GM12864 (cell line): ENCODE results near the gene DOK6.

Experiments
- DNase-seq: peaks from one replicate; pipeline ENCODE4 v3.0.0-alpha.2; 2011; ENCODE audit warnings: low read depth
- H3K4me3 ChIP-seq: 2 replicates; pipeline ENCODE4 v1.5.1; 2011; ENCODE audit warnings: mild to moderate bottlenecking, low read depth, low read length, control low read depth
- TF ChIP-seq, protein P1 (sequence below): IDR thresholded peaks from 2 replicates; pipeline ENCODE4 v1.5.1; 2011; ENCODE audit warnings: low read depth, mild to moderate bottlenecking, moderate library complexity, low read length, control low read depth, inconsistent platforms; ENCODE audit errors: missing control alignments

Gene DOK6

DNA sequence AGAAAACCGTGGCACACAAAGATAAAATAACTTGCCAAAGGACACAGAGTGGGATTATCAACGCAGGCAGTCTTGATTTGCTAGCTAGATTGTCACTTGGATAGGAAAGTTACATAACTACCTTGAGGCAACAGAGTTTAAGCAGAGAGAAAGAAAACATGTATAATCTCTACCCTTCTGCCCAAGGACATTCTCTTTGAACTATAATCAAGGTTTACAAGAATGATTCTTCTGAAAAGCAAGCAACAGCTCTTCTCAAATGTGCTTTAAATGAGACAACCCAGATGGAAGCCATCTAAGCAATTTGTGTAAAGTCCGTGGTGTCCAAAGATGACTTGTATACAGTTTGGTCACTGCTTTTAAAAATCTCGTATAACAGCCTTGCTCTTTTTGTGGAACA is 369.6 kb downstream of the DOK6 start:
- no peak for DNase-seq
- TF ChIP-seq, protein P1, sequence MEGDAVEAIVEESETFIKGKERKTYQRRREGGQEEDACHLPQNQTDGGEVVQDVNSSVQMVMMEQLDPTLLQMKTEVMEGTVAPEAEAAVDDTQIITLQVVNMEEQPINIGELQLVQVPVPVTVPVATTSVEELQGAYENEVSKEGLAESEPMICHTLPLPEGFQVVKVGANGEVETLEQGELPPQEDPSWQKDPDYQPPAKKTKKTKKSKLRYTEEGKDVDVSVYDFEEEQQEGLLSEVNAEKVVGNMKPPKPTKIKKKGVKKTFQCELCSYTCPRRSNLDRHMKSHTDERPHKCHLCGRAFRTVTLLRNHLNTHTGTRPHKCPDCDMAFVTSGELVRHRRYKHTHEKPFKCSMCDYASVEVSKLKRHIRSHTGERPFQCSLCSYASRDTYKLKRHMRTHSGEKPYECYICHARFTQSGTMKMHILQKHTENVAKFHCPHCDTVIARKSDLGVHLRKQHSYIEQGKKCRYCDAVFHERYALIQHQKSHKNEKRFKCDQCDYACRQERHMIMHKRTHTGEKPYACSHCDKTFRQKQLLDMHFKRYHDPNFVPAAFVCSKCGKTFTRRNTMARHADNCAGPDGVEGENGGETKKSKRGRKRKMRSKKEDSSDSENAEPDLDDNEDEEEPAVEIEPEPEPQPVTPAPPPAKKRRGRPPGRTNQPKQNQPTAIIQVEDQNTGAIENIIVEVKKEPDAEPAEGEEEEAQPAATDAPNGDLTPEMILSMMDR = no peak
- no peak overlapping the region for H3K4me3 ChIP-seq

DNA sequence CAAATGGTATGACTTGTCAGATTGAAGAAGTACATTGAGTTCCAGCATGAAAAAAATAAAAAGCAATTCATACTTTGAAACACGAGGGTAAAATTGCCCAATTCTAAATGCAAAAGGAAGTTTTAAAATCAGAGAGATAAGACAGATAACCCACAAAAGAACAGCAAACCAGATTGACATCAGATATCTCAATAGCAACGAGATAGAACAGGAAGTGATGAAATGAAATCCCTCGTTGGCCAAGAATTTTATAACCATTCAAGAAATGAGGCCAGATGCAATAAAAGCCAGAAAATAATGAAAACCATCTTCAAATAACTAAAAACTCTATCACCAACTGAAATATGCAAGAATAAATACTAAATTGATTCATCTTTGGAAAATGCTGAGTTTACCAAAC is 374.1 kb downstream of the DOK6 start:
- TF ChIP-seq, protein P1 = no peak
- no peak for DNase-seq
- H3K4me3 ChIP-seq = no peak overlapping the region

GRCh38 chr18:69777248-69777647 is 376.6 kb downstream of the DOK6 start:
- TF ChIP-seq, protein P1 = no peak
- H3K4me3 ChIP-seq = no peak overlapping the region
- DNase-seq = no peak

- H3K4me3 ChIP-seq = no peak overlapping the region
- TF ChIP-seq, protein P1 = no peak
- DNase-seq = no peak
These were observed 378.0 kb downstream of the DOK6 start for GRCh38 chr18:69778680-69779079.

DNA sequence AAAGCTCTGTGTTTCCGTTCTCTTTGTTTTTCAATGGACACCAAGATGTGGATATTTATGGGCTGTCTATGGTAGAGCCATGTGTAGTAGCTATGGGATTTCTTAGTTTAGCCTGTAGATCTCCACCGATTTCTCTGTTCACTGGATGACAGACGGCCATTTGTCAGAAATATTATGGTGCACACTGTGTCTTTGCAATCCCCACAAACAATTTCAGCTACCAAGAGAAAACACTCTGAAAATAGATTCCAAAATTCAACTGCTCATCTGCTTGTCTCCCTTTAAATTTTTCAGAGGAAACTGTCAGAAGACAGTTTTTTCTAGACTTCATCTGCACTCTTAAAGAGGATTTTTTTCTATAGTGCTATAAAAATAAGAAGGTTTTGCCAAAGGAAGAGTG is 380.2 kb downstream of the DOK6 start:
- TF ChIP-seq, protein P1 = no peak

GRCh38 chr18:69784815-69785214 is 384.1 kb downstream of the DOK6 start:
- DNase-seq = no peak

More for the DNA sequence above, 380.2 kb downstream of the DOK6 start:
- no peak for DNase-seq
- no peak overlapping the region for H3K4me3 ChIP-seq

DNA sequence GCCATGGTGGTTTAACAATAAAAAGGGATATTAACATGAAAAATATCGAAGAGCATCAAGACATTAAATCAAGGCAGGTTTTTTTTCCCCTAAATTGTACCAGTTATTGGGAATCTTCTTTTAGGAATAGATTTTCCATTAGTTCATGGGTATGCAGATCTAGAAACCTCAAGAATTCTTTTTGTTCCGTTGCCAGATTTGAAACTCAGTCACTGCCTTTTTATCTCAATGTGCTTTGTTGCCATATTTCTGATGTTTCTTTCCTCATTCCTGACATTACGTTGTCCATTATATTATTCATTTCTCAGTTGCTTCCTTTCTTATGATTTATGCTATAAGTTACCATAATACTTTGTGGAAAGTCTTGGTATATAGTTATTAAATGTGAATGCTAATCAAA is 384.8 kb downstream of the DOK6 start:
- TF ChIP-seq, protein P1 = no peak
- no peak for DNase-seq
- H3K4me3 ChIP-seq = no peak overlapping the region

More at GRCh38 chr18:69784815-69785214, 384.1 kb downstream of the DOK6 start:
- TF ChIP-seq, protein P1 = no peak
- no peak overlapping the region for H3K4me3 ChIP-seq
